HEK293 (cell line): ENCODE results near the gene TNIK.
A peak's percentile ranks its signal among the peaks of the same experiment; 100 is the strongest.

ENCODE experiments used
- GFI1B ChIP-seq: fragments of 450-650 bp; formaldehyde crosslinking; IDR thresholded peaks from 2 replicates; pipeline ENCODE4 v1.5.1; 2016; ENCODE audit warnings: missing biosample characterization, missing genetic modification characterization
- MYNN ChIP-seq: fragments of 450-650 bp; formaldehyde crosslinking; IDR thresholded peaks from 2 replicates; pipeline ENCODE4 v1.5.1; 2016; ENCODE audit warnings: missing biosample characterization, missing genetic modification characterization, borderline replicate concordance
- OSR2 ChIP-seq: fragments of 450-650 bp; formaldehyde crosslinking; IDR thresholded peaks from 2 replicates; pipeline ENCODE4 v1.5.1; 2016; ENCODE audit warnings: missing biosample characterization, missing genetic modification characterization
- RBAK ChIP-seq: fragments of 450-650 bp; formaldehyde crosslinking; IDR thresholded peaks from 2 replicates; pipeline ENCODE4 v1.5.1; 2016; ENCODE audit warnings: missing biosample characterization, missing genetic modification characterization
- REPIN1 ChIP-seq: fragments of 450-650 bp; formaldehyde crosslinking; IDR thresholded peaks from 2 replicates; pipeline ENCODE4 v1.5.1; 2017; ENCODE audit warnings: missing biosample characterization, missing genetic modification characterization, low read depth
- SCRT2 ChIP-seq: fragments of 450-650 bp; formaldehyde crosslinking; IDR thresholded peaks from 2 replicates; pipeline ENCODE4 v1.5.1; 2016; ENCODE audit warnings: missing biosample characterization, missing genetic modification characterization
- ZBTB17 ChIP-seq: fragments of 450-650 bp; formaldehyde crosslinking; IDR thresholded peaks from 2 replicates; pipeline ENCODE4 v1.5.1; 2016; ENCODE audit warnings: missing biosample characterization, missing genetic modification characterization
- ZBTB7A ChIP-seq: fragments of 450-650 bp; formaldehyde crosslinking; IDR thresholded peaks from 2 replicates; pipeline ENCODE4 v1.5.1; 2016; ENCODE audit warnings: low read depth, missing biosample characterization, missing genetic modification characterization
- ZFP69B ChIP-seq: fragments of 450-650 bp; formaldehyde crosslinking; IDR thresholded peaks from 2 replicates; pipeline ENCODE4 v1.5.1; 2016; ENCODE audit warnings: missing biosample characterization, missing genetic modification characterization
- ZNF112 ChIP-seq: fragments of 450-650 bp; formaldehyde crosslinking; IDR thresholded peaks from 2 replicates; pipeline ENCODE4 v1.5.0; 2017; ENCODE audit warnings: missing biosample characterization, missing genetic modification characterization
- ZNF146 ChIP-seq: fragments of 450-650 bp; formaldehyde crosslinking; IDR thresholded peaks from 2 replicates; pipeline ENCODE4 v1.5.1; 2016; ENCODE audit warnings: missing biosample characterization, missing genetic modification characterization
- ZNF2 ChIP-seq: fragments of 450-650 bp; formaldehyde crosslinking; IDR thresholded peaks from 2 replicates; pipeline ENCODE4 v1.5.1; 2016; ENCODE audit warnings: missing biosample characterization, missing genetic modification characterization
- ZNF266 ChIP-seq: fragments of 450-650 bp; formaldehyde crosslinking; IDR thresholded peaks from 2 replicates; pipeline ENCODE4 v1.5.1; 2016; ENCODE audit warnings: missing biosample characterization, missing genetic modification characterization, low read depth
- ZNF404 ChIP-seq: fragments of 450-650 bp; formaldehyde crosslinking; IDR thresholded peaks from 2 replicates; pipeline ENCODE4 v1.5.1; 2017; ENCODE audit warnings: missing biosample characterization, missing genetic modification characterization
- ZNF610 ChIP-seq: fragments of 450-650 bp; formaldehyde crosslinking; IDR thresholded peaks from 2 replicates; pipeline ENCODE4 v1.5.1; 2016; ENCODE audit warnings: missing biosample characterization, missing genetic modification characterization, borderline replicate concordance
- ZNF677 ChIP-seq: fragments of 450-650 bp; IDR thresholded peaks from 2 replicates; pipeline ENCODE4 v1.5.0; 2018; ENCODE audit warnings: missing biosample characterization, mild to moderate bottlenecking, missing genetic modification characterization, moderate library complexity
- ZSCAN16 ChIP-seq: fragments of 450-650 bp; formaldehyde crosslinking; IDR thresholded peaks from 2 replicates; pipeline ENCODE4 v1.5.1; 2016; ENCODE audit warnings: missing biosample characterization, missing genetic modification characterization
- TF ChIP-seq, protein P1 (sequence below): fragments of 450-650 bp; formaldehyde crosslinking; conservative IDR thresholded peaks from 2 replicates; pipeline ENCODE4 v1.5.1; 2016; ENCODE audit warnings: low read depth, missing biosample characterization, missing genetic modification characterization
- TF ChIP-seq, protein P2 (sequence below): fragments of 450-650 bp; formaldehyde crosslinking; IDR thresholded peaks from 2 replicates; pipeline ENCODE4 v1.5.1; 2016; ENCODE audit warnings: missing biosample characterization, missing genetic modification characterization
- TF ChIP-seq, protein P3 (sequence below): IDR thresholded peaks from 2 replicates; pipeline ENCODE4 v1.6.1; 2011; ENCODE audit warnings: mild to moderate bottlenecking, low read depth, low read length, borderline replicate concordance
- TF ChIP-seq, protein P4 (sequence below): fragments of 450-650 bp; formaldehyde crosslinking; IDR thresholded peaks from 2 replicates; pipeline ENCODE4 v1.5.1; 2016; ENCODE audit warnings: missing biosample characterization, missing genetic modification characterization
- TF ChIP-seq, protein P5 (sequence below): fragments of 450-650 bp; formaldehyde crosslinking; IDR thresholded peaks from 2 replicates; pipeline ENCODE4; 2016; ENCODE audit warnings: missing biosample characterization, missing genetic modification characterization
- TF ChIP-seq, protein P6 (sequence below): fragments of 450-650 bp; formaldehyde crosslinking; IDR thresholded peaks from 2 replicates; pipeline ENCODE4 v1.5.1; 2017; ENCODE audit warnings: missing biosample characterization, missing genetic modification characterization

TNIK gene

DNA sequence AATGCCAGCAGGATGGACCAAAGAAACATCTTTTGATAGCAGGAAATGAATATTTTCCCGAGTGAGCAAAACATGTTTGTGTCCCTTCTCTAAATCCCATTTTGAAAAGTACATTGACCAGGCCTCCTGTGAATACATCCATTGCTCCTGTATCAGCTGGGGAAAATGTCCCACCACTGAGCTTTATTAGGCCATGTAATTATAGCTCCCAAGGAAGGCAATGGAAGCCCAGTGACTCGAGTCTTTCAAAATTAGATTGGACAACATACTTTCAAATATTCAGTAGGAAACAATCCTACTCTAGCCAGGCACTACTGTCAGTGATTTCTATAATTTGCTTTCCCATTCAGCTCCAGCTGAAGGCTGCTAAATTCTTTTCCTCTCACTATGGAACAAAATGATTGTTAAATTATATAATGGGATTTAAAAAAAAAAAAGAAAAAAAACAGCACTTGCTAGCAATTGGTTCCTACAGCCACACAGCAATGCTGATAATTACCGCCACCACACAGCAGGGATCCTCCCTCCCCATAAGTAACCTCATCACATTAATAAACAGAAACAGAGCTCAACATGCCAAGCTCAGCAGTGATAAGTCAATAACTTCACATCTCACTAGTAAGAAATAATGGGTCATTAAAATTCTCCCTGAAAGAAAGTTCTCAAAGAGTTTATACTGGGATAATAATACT, 261.3 kb downstream of the TNIK start (continued):
- TF ChIP-seq, protein P1, sequence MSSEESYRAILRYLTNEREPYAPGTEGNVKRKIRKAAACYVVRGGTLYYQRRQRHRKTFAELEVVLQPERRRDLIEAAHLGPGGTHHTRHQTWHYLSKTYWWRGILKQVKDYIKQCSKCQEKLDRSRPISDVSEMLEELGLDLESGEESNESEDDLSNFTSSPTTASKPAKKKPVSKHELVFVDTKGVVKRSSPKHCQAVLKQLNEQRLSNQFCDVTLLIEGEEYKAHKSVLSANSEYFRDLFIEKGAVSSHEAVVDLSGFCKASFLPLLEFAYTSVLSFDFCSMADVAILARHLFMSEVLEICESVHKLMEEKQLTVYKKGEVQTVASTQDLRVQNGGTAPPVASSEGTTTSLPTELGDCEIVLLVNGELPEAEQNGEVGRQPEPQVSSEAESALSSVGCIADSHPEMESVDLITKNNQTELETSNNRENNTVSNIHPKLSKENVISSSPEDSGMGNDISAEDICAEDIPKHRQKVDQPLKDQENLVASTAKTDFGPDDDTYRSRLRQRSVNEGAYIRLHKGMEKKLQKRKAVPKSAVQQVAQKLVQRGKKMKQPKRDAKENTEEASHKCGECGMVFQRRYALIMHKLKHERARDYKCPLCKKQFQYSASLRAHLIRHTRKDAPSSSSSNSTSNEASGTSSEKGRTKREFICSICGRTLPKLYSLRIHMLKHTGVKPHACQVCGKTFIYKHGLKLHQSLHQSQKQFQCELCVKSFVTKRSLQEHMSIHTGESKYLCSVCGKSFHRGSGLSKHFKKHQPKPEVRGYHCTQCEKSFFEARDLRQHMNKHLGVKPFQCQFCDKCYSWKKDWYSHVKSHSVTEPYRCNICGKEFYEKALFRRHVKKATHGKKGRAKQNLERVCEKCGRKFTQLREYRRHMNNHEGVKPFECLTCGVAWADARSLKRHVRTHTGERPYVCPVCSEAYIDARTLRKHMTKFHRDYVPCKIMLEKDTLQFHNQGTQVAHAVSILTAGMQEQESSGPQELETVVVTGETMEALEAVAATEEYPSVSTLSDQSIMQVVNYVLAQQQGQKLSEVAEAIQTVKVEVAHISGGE (tag by site-specific recombination) = no peak
- no peak for TF ChIP-seq ZBTB7A (tag by site-specific recombination)
- TF ChIP-seq, protein P2, sequence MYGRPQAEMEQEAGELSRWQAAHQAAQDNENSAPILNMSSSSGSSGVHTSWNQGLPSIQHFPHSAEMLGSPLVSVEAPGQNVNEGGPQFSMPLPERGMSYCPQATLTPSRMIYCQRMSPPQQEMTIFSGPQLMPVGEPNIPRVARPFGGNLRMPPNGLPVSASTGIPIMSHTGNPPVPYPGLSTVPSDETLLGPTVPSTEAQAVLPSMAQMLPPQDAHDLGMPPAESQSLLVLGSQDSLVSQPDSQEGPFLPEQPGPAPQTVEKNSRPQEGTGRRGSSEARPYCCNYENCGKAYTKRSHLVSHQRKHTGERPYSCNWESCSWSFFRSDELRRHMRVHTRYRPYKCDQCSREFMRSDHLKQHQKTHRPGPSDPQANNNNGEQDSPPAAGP (tag by site-specific recombination) = no peak
- TF ChIP-seq ZNF610 (tag by site-specific recombination) = no peak
- TF ChIP-seq ZNF2 (tag by site-specific recombination) = peak; percentile 43; the same call in 1 of the 2 replicates
- TF ChIP-seq ZNF146 (tag by site-specific recombination) = no peak
- no peak for TF ChIP-seq ZNF112 (tag by site-specific recombination)
- TF ChIP-seq ZNF266 = no peak
- TF ChIP-seq REPIN1 (tag by site-specific recombination) = no peak
- no peak for TF ChIP-seq GFI1B (tag by site-specific recombination)
- TF ChIP-seq RBAK (tag by site-specific recombination) = no peak
- TF ChIP-seq, protein P3, sequence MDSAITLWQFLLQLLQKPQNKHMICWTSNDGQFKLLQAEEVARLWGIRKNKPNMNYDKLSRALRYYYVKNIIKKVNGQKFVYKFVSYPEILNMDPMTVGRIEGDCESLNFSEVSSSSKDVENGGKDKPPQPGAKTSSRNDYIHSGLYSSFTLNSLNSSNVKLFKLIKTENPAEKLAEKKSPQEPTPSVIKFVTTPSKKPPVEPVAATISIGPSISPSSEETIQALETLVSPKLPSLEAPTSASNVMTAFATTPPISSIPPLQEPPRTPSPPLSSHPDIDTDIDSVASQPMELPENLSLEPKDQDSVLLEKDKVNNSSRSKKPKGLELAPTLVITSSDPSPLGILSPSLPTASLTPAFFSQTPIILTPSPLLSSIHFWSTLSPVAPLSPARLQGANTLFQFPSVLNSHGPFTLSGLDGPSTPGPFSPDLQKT = no peak
- no peak for TF ChIP-seq SCRT2
- TF ChIP-seq ZNF404 (tag by site-specific recombination) = no peak
- TF ChIP-seq ZFP69B (tag by site-specific recombination) = 0 out of 2 replicates have a peak, but pooled peaks have one; percentile 45
- TF ChIP-seq ZBTB17 (tag by site-specific recombination) = peak; percentile 51
- peak; percentile 60; the same call in 1 of the 2 replicates for TF ChIP-seq OSR2 (tag by site-specific recombination)
- TF ChIP-seq, protein P4, sequence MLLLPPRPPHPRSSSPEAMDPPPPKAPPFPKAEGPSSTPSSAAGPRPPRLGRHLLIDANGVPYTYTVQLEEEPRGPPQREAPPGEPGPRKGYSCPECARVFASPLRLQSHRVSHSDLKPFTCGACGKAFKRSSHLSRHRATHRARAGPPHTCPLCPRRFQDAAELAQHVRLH = no peak
- TF ChIP-seq MYNN = no peak
- TF ChIP-seq, protein P5, sequence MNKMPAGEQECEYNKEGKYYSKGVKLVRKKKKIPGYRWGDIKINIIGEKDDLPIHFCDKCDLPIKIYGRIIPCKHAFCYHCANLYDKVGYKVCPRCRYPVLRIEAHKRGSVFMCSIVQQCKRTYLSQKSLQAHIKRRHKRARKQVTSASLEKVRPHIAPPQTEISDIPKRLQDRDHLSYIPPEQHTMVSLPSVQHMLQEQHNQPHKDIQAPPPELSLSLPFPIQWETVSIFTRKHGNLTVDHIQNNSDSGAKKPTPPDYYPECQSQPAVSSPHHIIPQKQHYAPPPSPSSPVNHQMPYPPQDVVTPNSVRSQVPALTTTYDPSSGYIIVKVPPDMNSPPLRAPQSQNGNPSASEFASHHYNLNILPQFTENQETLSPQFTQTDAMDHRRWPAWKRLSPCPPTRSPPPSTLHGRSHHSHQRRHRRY (tag by site-specific recombination) = no peak
- no peak for TF ChIP-seq ZNF677 (tag by site-specific recombination)
- TF ChIP-seq ZSCAN16 = no peak
- TF ChIP-seq, protein P6, sequence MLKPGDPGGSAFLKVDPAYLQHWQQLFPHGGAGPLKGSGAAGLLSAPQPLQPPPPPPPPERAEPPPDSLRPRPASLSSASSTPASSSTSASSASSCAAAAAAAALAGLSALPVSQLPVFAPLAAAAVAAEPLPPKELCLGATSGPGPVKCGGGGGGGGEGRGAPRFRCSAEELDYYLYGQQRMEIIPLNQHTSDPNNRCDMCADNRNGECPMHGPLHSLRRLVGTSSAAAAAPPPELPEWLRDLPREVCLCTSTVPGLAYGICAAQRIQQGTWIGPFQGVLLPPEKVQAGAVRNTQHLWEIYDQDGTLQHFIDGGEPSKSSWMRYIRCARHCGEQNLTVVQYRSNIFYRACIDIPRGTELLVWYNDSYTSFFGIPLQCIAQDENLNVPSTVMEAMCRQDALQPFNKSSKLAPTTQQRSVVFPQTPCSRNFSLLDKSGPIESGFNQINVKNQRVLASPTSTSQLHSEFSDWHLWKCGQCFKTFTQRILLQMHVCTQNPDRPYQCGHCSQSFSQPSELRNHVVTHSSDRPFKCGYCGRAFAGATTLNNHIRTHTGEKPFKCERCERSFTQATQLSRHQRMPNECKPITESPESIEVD (tag by site-specific recombination) = peak; percentile 95
